ENCODE data around the gene PTPRN2.
"Not testable (repeated sequence)": the region's sequence is repeated elsewhere in the genome, so short reads cannot be mapped to it uniquely, and the experiment has no call there.

Gene PTPRN2

DNA sequence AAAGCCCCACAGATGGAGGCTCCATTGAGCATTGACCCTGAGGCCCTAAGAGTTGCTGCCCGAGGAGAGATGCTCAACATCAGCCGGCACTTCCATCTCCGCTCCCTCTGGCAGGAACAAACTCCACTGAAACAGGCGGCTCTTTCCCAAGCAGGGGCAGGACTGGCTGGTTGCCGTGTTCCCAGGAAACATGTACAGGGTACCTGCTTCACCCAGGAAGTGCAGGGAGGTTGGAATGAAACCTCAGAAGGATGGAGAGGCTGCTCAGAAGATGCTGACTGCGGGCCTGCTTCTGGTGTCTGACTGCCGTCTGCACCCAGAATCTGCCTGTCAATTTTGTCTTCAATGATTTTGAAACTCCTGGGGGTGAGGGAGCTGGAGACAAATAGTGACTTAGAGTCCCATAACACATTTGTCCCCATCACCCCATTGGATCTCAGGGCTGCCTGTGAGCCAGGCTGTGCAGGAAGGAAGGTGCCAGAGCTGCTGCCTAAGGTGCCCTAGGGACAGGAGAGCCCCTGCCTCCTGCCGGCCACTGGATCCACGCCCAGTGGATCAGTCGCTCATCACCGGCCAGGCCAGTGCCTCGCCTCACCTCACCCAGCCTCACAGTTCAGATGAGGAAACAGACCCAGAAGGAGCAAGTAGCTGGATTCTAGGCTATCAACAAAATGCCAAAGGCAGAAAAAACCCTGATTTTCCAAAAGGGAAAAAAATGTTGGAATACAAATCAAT, 237.3 kb downstream of the PTPRN2 start:
- DNase-seq (ENCODE audit: low read depth): no peak

DNA sequence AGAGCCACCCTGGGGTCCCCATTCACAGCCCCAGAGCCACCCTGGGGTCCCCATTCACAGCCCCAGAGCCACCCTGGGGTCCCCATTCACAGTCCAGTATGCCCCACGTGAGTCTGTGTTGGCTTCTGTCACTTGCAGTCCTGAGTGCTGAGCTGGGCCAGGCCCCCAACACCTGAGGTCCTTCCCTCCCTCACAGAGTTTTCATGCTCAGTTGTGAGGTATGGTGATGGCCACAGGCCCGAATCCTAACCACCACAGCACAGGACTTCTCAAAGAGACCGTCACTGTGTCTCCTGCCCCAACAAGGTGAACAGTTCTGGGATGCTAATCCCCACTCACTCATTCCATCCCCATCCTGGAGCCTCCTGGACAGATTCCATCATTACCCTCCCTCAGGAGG, 239.2 kb downstream of the PTPRN2 start:
- no peak for DNase-seq (ENCODE audit: low read depth)

DNA sequence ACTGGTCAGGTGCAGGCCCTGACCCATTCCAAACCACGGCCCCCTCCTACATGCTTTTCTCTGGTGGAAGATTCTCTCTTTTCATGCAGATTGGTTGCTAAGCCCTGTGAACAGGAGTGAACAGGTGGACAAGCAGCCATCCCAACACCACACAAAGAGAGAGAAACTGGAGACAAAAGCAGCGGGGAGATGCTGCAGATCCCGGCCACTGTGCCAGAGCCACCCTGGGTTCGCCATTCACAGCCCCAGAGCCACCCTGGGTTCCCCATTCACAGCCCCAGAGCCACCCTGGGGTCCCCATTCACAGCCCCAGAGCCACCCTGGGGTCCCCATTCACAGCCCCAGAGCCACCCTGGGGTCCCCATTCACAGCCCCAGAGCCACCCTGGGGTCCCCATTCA, 239.6 kb downstream of the PTPRN2 start:
- DNase-seq (ENCODE audit: low read depth): not testable (repeated sequence)

DNA sequence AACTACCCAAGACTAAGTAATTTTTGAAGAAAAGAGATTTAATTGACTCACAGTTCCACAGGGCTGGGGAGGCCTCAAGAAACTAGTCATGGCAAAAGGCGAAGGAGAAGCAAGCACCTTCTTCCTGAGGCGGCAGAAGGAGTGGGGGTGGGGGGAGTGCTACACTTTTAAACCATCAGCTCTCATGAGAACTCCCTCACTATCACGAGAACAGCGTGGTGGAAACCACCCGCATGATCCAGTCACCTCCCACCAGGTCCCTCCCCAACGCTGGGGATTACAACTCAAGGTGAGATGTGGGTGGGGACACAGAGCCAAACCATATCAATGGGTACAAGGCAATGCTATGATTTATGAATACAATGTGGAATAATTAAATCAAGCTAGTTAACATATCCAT, 241.9 kb downstream of the PTPRN2 start:
- no peak for DNase-seq (ENCODE audit: low read depth)

DNA sequence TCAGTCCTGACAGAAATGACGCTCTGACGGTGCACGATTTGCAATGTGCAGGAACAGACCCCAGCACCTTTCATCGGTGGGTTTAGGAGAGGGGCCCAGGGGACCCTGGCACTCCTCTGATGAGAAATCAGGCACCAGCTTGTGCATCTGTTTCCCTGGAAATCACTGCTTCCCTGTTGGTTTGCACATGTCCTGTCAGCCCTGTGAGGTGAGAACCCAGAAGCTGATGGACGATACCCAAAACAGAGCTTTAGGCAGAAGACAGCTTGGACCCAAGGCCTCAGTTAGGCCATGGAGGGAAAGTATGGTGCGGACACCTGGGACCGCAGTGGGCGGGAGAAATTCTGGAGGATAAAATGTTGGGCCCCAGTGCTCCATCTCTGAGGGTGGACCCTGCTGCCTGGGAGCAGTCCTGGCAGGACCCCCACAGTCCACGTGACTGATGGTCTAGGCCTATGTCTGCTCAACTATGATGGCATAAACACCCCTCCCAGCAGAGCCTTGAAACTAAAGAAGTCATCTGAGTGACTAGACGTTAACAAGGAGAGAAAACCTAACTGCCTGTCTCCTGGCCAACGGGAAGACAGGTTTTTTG, 242.8 kb downstream of the PTPRN2 start:
- no peak for DNase-seq (ENCODE audit: low read depth)

DNA sequence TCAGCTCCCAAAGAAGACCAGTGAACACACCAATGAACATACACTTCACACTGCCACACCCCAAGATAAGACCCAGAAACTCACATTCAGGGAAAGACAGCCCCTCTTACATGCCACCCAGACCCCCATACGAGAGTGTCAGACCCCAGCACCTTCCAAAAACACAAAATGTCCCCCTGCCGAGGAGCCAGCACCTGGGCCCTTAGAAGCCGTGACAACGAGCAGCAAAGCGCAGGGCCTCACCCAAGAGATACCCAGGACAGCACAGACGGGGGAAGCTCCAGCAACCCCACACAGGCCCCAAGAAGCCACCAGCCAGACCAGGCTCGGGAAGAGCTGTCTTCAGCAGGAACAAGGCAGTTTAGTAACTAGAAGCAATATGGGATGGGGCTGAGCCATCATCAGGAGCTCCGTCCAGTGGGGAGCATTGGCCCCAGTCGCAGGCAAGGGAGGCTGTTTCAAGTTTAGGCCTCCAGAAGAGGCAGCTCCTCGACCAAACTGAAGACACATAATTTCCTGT, 243.6 kb downstream of the PTPRN2 start:
- DNase-seq (ENCODE audit: low read depth): no peak

DNA sequence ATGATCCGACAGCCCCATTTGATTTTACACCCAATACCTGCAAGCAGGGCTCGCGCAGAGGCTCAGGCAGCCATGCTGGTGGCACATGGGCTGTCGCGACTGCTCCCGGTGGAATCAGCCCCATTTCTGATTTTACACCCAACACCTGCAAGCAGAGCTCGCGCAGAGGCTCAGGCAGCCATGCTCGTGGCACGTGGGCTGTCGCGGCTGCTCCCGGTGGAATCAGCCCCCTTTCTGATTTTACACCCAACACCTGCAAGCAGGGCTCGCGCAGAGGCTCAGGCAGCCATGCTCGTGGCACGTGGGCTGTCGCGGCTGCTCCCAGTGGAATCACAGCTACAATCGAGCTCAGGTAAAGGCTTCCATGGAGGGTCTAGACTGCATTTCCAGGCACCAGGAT, 244.1 kb downstream of the PTPRN2 start:
- no peak for DNase-seq (ENCODE audit: low read depth)

DNA sequence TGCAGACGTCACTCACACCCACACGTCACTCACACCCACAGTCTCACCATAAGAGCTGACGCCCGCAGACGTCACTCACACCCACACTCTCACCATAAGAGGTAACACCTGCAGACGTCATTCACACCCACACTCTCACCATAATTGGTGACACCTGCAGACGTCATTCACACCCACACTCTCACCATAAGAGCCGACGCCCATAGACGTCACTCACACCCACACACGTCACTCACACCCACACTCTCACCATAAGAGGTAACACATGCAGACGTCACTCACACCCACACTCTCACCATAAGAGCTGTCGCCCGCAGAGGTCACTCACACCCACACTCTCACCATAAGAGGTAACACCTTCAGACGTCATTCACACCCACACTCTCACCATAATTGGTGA, 246.5 kb downstream of the PTPRN2 start:
- not testable (repeated sequence) for DNase-seq (ENCODE audit: low read depth)

DNA sequence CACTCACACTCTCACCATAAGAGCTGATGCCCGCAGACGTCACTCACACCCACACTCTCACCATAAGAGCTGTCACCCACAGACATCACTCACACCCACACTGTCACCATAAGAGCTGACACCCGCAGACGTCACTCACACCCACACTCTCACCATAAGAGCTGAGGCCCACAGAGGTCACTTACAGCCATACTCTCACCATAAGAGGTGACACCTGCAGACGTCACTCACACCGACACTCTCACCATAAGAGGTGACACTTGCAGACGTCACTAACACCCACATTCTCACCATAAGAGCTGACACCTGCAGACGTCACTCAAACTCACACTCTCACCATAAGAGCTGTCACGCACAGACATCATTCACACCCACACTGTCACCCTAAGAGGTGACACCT, 250.7 kb downstream of the PTPRN2 start:
- DNase-seq (ENCODE audit: low read depth): not testable (repeated sequence)

DNA sequence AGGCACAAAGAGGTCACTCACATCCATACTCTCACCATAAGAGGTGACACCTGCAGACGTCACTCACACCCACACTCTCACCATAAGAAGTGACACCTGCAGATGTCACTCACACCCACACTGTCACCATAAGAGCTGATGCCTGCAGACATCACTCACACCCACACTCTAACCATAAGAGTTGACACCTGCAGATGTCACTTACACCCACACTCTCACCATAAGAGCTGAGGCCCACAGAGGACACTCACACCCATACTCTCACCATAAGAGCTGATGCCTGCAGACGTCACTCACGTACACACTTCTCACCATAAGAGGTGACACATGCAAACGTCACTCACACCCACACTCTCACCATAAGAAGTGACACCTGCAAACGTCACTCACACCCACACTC, 255.1 kb downstream of the PTPRN2 start:
- DNase-seq (ENCODE audit: low read depth): not testable (repeated sequence)

DNA sequence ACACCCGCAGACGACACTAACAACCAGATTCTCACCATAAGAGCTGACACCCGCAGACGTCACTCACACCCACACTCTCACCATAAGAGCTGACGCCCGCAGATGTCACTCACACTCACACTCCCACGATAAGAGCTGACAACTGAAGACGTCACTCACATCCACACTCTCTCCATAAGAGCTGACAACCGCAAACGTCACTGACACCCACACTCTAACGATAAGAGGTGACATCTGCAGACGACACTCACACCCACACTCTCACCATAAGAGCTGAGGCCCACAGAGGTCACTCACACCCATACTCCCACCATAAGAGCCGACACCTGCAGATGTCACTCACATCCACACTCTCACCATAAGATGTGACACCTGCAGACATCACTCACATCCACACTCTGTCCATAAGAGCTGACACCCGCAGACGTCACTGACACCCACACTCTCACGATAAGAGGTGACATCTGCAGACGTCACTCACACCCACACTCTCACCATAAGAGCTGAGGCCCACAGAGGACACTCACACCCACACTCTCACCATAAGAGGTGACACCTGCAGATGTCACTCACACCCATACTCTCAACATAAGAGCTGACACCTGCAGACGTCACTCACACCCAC, 255.7 kb downstream of the PTPRN2 start:
- not testable (repeated sequence) for DNase-seq (ENCODE audit: low read depth)

DNA sequence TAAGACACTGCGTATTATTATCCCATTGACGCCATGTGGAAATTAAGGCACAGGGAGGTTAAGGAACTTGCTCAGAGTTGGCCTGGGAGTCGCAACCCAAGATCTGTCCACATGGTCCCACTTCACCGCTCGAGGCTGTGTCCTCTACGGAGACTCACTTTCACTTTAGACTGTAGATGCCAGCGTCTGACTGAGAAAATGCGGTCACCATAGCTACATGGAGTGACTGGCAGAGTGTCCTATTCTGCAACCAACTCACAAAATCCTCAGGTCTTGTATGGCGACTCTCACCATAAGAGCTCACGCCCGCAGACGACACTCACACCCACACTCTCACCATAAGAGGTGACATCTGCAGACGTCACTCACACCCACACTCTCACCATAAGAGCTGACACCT, 257.9 kb downstream of the PTPRN2 start:
- no peak for DNase-seq (ENCODE audit: low read depth)

DNA sequence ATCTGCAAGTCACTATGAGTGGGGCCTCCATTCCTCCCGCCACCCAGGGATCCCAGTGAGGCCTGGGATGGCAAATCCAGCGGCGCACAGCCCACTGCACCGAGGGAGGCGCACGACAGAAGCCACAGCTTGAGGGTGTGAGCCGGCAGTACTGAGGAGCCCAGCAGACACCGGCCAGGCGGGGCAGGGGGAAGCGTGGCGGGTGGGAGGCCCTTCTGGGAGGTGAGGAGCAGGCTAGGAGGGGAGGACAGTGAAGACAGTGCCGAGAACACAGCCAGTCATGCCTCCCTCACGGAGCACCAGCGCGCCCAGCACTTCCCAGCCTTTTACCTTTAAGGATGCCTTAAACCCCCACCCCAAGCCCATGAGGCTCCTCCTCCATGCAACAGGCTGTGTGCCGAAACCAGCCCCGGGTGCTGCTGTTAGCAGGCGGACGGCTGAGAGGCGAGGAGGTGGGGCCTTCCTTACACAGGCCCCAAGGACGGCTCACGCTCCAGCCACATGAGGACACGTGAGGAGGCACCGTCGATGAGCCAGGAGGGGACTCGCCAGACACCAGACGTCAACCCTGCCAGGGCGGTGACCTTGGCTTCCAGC, 258.5 kb downstream of the PTPRN2 start:
- no peak for DNase-seq (ENCODE audit: low read depth)

DNA sequence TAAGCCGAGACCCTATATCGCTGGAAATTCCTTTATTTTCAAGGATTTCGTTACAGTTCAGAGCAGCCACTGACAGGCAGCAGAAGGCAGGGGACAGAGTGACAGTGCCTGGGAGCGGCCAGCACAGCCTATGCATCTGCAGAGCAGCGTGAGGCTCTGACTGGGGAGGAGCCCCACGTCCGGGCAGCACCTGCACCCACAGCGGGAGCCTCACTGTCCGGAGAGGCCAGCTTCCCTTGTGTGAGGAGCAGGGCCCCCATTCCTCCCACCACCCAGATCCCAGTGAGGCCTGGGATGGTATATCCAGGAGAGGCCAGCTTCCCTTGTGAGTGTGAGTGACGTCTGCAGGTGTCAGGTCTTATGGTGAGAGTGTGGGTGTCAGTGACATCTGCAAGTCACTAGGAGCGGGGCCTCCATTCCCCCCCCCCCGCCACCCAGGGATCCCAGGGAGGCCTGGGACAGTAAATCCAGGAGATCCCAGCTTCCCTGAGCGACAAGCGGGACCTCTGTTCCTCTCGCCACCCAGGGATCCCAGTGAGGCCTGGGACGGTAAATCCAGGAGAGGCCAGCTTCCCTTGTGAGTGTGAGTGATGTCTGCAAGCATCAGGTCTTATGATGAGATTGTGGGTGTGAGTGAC, 259.1 kb downstream of the PTPRN2 start:
- no peak for DNase-seq (ENCODE audit: low read depth)

DNA sequence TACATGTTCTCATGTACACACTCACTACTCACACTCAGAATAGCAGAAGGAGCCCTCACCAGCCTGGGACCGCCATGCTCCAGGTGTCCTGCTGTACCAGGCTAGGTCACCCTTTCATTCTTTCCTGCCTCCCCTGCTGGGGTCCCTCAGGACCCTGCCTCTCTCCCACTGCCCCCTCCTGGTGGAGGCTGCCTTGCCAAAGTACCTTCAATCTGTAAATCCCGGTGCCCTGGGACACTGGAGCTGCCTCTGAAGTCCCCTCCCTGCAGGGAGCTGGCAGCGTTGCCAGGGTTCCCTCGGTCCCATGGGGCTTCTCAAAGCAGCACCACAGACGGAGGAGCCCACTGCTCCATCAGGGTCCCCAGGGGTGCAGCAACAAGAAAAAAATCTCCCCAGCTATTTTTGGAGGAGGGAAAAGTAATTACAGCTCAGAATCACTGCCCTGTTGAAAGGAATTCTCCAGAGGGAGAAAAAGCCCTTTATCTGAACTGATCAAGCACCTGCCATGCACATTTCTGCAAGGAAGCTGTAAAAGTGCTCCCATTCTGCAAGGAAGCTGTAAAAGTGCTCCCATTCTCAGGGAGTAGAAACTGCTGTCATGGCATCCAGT, 259.9 kb downstream of the PTPRN2 start:
- DNase-seq (ENCODE audit: low read depth): no peak

DNA sequence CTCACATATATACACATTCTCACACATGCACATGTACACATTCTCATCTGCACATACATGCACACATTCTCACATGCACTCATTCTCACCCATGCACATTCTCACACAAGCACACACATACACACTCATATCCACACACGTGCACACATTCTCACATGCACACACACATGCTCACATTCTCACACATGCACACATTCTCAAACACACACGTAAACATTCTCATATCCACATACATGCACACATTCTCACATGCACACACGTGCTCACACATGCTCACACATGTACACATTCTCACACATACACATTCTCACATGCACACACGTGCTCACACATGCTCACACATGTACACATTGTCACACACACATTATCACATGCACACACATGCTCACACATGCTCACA, 260.6 kb downstream of the PTPRN2 start:
- DNase-seq (ENCODE audit: low read depth): no peak

DNA sequence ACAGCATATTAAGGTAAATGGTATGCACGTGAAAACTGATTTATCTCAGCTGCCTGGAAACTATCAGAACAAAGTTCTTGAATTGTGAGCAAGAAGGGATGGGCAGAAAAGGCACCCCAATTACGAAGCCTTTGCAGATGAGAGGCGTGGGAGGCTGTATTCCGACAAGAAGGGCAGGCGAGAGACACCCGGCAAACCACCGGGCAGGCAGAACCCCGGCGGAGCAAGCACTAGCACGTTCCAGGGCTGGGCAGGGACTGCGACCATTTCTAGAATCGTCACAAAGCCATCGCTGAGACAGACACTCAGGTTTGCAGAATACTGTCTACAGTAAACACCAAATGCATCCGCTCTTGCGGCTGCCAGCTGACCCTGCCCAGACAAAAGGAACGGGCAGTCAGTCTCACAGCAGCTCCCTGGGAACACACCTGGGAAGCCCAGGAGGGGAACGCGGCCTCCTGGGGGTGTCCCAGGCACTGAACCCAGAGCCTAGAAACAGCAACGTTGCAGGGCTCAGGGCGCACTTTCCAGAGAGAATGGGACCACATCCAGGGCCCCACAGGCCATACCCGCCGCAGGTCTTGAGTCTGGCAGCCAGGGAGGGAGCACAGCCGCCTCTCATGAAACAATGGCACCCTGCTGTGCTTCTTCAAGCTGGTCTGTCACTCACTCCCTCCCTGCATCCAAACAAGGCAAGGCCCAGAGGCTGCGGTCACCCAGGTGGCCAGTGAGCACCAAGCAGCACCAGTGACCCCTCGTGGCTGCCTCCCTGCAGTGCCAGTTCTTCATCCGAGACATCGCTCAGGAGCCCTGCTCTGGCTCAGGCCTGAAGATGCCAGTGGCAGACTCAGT, 261.9 kb downstream of the PTPRN2 start:
- DNase-seq (ENCODE audit: low read depth): no peak

DNA sequence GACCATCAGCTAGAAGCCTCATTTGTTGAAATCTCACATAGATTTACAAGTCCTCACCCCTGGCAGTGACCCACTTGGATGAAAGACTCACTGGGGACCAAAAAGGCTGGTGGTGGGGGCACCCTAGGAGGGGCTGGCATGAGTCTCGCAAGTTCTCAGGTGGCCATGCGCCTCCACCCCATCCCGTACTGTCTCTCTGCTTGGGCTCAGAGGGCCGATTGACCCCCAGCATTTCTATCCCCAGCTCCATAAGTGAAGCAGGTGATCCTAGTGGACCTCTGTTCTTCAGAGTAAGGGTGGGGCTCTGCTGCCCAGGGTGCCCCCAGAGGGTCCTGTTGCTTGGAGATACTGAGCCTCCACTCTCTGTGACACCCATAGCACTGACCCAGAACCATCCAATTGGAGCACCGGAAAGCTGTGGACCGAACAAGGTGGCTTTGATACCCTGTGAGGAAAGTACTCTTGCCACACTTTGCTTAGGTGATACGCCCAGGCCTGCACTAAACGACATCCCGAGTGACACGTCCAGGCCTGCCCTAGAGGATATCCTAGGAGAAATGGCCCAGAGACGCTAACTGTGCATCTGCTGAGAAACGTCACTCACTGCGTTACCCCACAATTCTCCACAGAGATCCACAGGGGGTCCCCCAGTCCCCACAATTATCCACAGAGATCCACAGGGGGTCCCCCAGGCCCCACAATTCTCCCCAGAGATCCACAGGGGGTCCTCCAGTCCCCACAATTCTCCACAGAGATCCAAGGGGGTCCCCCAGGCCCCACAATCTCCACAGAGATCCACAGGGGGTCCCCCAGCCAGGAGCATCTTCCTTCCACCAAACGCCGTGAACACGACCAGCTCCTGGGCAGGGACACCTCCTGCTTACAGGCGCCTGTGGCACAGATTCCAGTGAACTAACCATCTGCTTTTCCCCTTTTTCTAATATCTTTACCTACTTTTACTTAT, 262.9 kb downstream of the PTPRN2 start:
- no peak for DNase-seq (ENCODE audit: low read depth)

DNA sequence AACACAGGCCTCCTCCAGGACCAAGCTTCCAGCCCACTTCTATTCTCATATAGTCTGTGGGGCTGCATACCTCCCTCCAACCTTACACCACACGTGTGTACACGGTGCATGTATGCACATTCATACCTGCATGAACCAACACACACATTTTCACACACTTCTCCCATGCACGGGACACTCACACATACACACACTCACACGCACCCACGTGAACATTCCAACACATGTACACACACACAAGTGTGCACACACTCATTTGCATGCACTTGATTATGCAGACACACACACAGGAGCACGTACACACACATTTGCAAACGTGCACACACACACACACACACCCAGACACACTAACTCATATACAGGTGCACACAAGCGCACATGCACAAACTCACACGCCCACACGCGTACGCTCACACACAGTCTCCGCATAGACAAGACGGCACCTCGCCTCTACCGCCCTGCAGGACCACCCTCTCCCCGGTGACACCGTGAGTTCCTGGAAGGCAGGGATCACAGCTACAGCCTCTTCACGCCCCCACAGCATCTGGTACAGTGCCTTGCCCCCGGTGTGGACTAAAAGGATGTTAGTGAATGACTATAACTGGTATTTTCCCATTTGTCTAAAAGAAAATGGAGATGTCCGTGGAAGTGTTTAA, 263.8 kb downstream of the PTPRN2 start:
- no peak for DNase-seq (ENCODE audit: low read depth)
